Measurements from ENCODE around the gene SPARC.

The SPARC gene

DNA sequence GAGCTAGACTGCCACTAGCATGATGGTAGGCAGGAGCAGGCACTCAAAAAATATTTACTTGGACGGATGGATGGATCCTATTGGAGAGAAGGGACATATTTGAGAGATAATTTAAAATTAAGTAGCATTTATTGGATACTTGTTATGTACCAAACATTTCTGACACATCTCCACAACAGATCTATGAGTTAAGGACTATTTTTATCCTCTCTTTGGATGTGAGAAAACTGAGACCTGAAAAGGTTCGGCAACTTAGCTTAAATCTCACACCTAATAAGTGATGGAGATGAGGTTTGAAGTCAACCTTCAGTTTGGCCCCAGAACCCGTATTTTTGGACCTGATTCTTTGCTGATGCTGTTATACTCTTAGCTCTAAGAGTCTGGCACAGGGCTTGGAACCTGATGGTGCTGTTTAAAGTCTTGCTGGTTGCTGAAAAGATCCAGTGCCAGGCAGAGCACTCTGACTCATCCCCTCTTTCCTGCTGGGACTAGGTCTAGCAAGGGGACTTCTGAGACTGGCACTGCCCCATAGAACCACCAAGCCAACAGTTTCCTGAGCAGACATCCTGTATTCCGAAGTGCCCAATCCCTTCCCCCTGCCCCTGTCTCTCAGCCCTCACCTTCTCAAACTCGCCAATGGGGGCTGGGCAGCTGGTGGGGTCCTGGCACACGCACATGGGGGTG, 15.6 kb downstream of the SPARC start:
- no peaks in the 10 kb centered on the region for H3K9me2 ChIP-seq (replicated peaks; ENCODE audit: low read depth, low read length)
- H4K20me1 ChIP-seq (ENCODE audit: insufficient read depth, low read length, poor library complexity, severe bottlenecking): no peaks in the 10 kb centered on the region
- H3K27me3 ChIP-seq (ENCODE audit: insufficient read depth, low read length, poor library complexity, severe bottlenecking): no peaks in the 10 kb centered on the region
- H3K9me3 ChIP-seq (ENCODE audit: insufficient read depth, low read depth, low read length): no peaks in the 10 kb centered on the region
- H3K4me2 ChIP-seq (ENCODE audit: low read depth, low read length, poor library complexity, severe bottlenecking): peak overlapping the region; percentile 50
- peaks cover 19% of the 10 kb centered on the region for H3K4me1 ChIP-seq (ENCODE audit: insufficient read depth, low read length, poor library complexity, severe bottlenecking)
- peaks cover 4% of the 10 kb centered on the region; the same call in 1 of the 2 replicates for H3K36me3 ChIP-seq (ENCODE audit: insufficient read depth, low read length)
- peak overlapping the region; percentile 26 for H3K9ac ChIP-seq (ENCODE audit: low read depth, low read length, poor library complexity, severe bottlenecking)
- H3K4me3 ChIP-seq (ENCODE audit: low read length, poor library complexity, severe bottlenecking): peak overlapping the region; percentile 26
- no peak overlapping the region for H2AFZ ChIP-seq (ENCODE audit: low read length)
- H3K79me2 ChIP-seq (ENCODE audit: insufficient read depth, low read length): no peaks in the 10 kb centered on the region
- TF ChIP-seq, protein P1, sequence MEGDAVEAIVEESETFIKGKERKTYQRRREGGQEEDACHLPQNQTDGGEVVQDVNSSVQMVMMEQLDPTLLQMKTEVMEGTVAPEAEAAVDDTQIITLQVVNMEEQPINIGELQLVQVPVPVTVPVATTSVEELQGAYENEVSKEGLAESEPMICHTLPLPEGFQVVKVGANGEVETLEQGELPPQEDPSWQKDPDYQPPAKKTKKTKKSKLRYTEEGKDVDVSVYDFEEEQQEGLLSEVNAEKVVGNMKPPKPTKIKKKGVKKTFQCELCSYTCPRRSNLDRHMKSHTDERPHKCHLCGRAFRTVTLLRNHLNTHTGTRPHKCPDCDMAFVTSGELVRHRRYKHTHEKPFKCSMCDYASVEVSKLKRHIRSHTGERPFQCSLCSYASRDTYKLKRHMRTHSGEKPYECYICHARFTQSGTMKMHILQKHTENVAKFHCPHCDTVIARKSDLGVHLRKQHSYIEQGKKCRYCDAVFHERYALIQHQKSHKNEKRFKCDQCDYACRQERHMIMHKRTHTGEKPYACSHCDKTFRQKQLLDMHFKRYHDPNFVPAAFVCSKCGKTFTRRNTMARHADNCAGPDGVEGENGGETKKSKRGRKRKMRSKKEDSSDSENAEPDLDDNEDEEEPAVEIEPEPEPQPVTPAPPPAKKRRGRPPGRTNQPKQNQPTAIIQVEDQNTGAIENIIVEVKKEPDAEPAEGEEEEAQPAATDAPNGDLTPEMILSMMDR (conservative IDR thresholded peaks at IDR 0.05; ENCODE audit: low read length): no peak
- no peak for TF ChIP-seq EZH2phosphoT487 (IDR thresholded peaks at IDR 0.05; ENCODE audit: borderline replicate concordance)
- H3F3A ChIP-seq (ENCODE audit: low read depth): no peaks in the 10 kb centered on the region

DNA sequence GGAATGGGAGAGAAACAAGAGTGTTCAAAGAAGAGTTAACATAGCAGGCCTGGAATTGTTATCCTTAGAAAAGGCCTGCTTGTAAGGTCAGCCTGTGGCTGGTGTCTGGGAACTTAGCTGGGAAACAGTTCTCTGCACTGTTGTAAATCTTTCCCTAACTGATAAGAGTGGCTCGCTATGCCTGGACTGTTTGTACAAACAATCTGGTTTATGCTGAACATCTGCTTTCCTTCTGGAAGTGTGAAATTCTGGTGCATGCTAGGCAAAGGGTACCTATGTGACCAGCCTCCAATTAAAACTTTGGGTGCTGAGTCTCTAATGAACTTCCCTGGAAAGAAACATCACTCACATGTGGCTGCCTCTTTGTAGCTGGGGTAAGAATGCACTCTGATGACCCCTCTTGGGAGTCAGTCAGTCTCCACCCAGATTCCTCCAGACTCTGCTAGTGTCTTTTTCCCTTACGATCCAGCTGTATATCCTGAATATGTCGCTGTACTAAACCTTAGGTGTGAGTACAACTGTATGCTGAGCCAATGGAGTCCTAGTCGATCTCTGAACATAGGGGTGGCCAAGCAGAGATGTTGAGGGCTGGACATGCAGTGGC, 16.5 kb downstream of the SPARC start:
- Histone ChIP-seq H3K9ac (ENCODE audit: low read depth, low read length, poor library complexity, severe bottlenecking) (no peak overlapping the region), H3K4me2 (ENCODE audit: low read depth, low read length, poor library complexity, severe bottlenecking) (no peak overlapping the region), H3K4me3 (ENCODE audit: low read length, poor library complexity, severe bottlenecking) (no peak overlapping the region), H3K4me1 (ENCODE audit: insufficient read depth, low read length, poor library complexity, severe bottlenecking) (peaks cover 10% of the 10 kb centered on the region), H3K36me3 (ENCODE audit: insufficient read depth, low read length) (peaks cover 4% of the 10 kb centered on the region; the same call in 1 of the 2 replicates), H4K20me1 (ENCODE audit: insufficient read depth, low read length, poor library complexity, severe bottlenecking) (no peaks in the 10 kb centered on the region), H3K79me2 (ENCODE audit: insufficient read depth, low read length) (no peaks in the 10 kb centered on the region), H2AFZ (ENCODE audit: low read length) (no peak overlapping the region), H3K9me2 (replicated peaks; ENCODE audit: low read depth, low read length) (no peaks in the 10 kb centered on the region), H3F3A (ENCODE audit: low read depth) (no peaks in the 10 kb centered on the region), H3K27me3 (ENCODE audit: insufficient read depth, low read length, poor library complexity, severe bottlenecking) (no peaks in the 10 kb centered on the region), H3K9me3 (ENCODE audit: insufficient read depth, low read depth, low read length) (no peaks in the 10 kb centered on the region)
- no peak for TF ChIP-seq EZH2phosphoT487 (IDR thresholded peaks at IDR 0.05; ENCODE audit: borderline replicate concordance)
- TF ChIP-seq, protein P1 (conservative IDR thresholded peaks at IDR 0.05; ENCODE audit: low read length): no peak

DNA sequence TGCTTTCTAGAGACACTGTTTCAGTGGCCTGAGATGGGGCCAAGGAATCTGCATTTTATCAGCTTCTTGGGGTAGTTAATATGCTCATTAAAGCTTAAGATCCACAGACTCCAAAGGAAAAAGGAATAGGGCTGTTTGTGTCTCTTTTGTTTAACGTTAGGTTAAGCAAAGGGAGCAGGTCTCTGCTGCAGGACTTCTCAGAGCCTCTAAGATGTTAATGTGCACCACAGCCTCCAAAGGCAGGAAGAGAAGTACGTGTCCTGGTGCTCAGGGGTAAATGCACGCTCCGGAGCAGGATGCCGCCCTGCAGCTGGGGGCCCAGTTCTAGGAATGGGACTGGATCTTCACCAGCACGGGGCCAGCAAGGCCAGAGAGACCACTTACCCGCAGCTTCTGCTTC, 19.6 kb downstream of the SPARC start:
- H3K4me2 ChIP-seq (ENCODE audit: low read depth, low read length, poor library complexity, severe bottlenecking): no peak overlapping the region
- H3K4me3 ChIP-seq (ENCODE audit: low read length, poor library complexity, severe bottlenecking): no peak overlapping the region
- no peak overlapping the region for H3K9ac ChIP-seq (ENCODE audit: low read depth, low read length, poor library complexity, severe bottlenecking)
- H3K4me1 ChIP-seq (ENCODE audit: insufficient read depth, low read length, poor library complexity, severe bottlenecking): peaks cover 6% of the 10 kb centered on the region
- no peaks in the 10 kb centered on the region for H4K20me1 ChIP-seq (ENCODE audit: insufficient read depth, low read length, poor library complexity, severe bottlenecking)
- no peaks in the 10 kb centered on the region for H3K27me3 ChIP-seq (ENCODE audit: insufficient read depth, low read length, poor library complexity, severe bottlenecking)
- H3F3A ChIP-seq (ENCODE audit: low read depth): no peaks in the 10 kb centered on the region
- TF ChIP-seq, protein P1 (conservative IDR thresholded peaks at IDR 0.05; ENCODE audit: low read length): no peak
- TF ChIP-seq EZH2phosphoT487 (IDR thresholded peaks at IDR 0.05; ENCODE audit: borderline replicate concordance): no peak
- no peaks in the 10 kb centered on the region for H3K79me2 ChIP-seq (ENCODE audit: insufficient read depth, low read length)
- H3K9me2 ChIP-seq (replicated peaks; ENCODE audit: low read depth, low read length): no peaks in the 10 kb centered on the region
- H3K36me3 ChIP-seq (ENCODE audit: insufficient read depth, low read length): peaks cover 4% of the 10 kb centered on the region; the same call in 1 of the 2 replicates
- no peaks in the 10 kb centered on the region for H3K9me3 ChIP-seq (ENCODE audit: insufficient read depth, low read depth, low read length)
- no peak overlapping the region for H2AFZ ChIP-seq (ENCODE audit: low read length)

Data from Loucy (cell line).